Hepatocyte (in vitro differentiated cells): ENCODE measurements around the gene CLEC16A.

Experiments
- CTCF ChIP-seq: fragments of 200-600 bp; sonication (generic); IDR thresholded peaks from 2 replicates; pipeline ENCODE4 v1.5.1; 2016; ENCODE audit warnings: antibody characterized with exemption, mild to moderate bottlenecking; ENCODE audit not compliant: poor library complexity
- EZH2 ChIP-seq: fragments of 200-600 bp; sonication (generic); IDR thresholded peaks from 2 replicates; pipeline ENCODE4 v1.6.1; 2016; ENCODE audit warnings: antibody characterized with exemption, mild to moderate bottlenecking, borderline replicate concordance
- EZH2phosphoT487 ChIP-seq: fragments of 200-600 bp; sonication (generic); IDR thresholded peaks from one replicate; pipeline ENCODE4 v1.6.1; 2018; ENCODE audit warnings: antibody characterized with exemption, mild to moderate bottlenecking, low read depth, moderate library complexity; ENCODE audit not compliant: unreplicated experiment, severe bottlenecking

DNA sequence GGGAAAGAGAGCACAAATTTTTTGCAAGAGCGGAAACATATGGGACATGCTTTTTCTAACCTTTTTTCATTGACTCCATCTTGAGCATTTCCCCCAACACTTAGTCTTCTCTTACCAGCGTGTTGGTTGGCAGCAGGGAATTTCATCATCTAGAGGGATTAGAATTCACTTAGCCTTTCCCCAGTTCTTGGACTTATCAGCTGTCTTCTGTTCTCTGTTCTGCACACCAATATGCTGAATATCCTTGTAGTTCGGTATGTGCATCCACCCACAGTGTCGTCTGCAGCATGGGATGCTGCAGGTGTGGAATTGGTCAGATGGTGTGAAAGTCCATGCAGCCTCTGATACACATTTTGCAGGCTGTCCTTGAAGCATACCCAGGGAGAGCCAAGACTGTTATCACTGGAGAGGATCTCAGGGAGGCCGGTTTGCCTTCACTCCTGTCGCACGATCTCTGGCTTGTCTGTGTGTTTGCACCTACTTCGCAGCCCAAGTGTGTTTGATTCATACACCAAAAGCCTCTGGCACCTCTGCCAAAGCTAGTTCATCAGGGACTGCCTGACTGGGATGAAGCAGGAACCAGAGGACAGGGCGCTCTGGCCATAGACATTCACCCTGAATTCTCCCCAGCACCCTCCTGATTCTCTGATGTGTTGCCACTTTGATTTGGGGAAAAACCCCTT, 218.4 kb downstream of the CLEC16A start:
- TF ChIP-seq EZH2phosphoT487 (no peak), CTCF (no peak), EZH2 (no peak)
